CD14-positive monocyte (primary cell): ENCODE measurements around the gene CDC40. TPM values are rescaled to one million over a fixed set of nuclear protein-coding genes. Genes with fewer than 3 reads are reported as not detected.

ENCODE experiments used
- DNase-seq, 3 donors: peaks; one replicate each; pipeline ENCODE4 v3.0.0-alpha.2; 2011 to 2022
- H2AFZ ChIP-seq: 2 replicates; pipeline ENCODE4 v1.6.0; 2012; ENCODE audit warnings: mild to moderate bottlenecking, low read depth, low read length, inconsistent platforms; ENCODE audit not compliant: insufficient read depth, poor library complexity, severe bottlenecking
- H3K27ac ChIP-seq, 2 donors: 1 replicate in 1 of 2; 2 replicates in 1 of 2; pipeline ENCODE4 v1.5.1; 2012 to 2013; ENCODE audit warnings: low read length in 2 of 2, control low read depth in 1 of 2, inconsistent platforms in 1 of 2, low read depth in 1 of 2, mild to moderate bottlenecking in 1 of 2
- H3K27me3 ChIP-seq, 2 donors: one replicate each; pipeline versions ENCODE4 v1.6.0 to v1.6.1; 2011 to 2013; ENCODE audit warnings: low read length in 2 of 2; ENCODE audit not compliant: control insufficient read depth in 2 of 2, insufficient read depth in 2 of 2
- H3K36me3 ChIP-seq, 2 donors: replicated peaks in 1 of 2; 1 replicate in 1 of 2; 2 replicates in 1 of 2; pipeline versions ENCODE4 v1.5.1 to v1.6.1; 2012 to 2013; ENCODE audit warnings: low read length in 2 of 2, control low read depth in 1 of 2, inconsistent platforms in 1 of 2, mild to moderate bottlenecking in 1 of 2; ENCODE audit not compliant: insufficient read depth in 2 of 2, control insufficient read depth in 1 of 2
- H3K4me1 ChIP-seq, 2 donors: 1 replicate in 1 of 2; 2 replicates in 1 of 2; pipeline versions ENCODE4 v1.5.1 to v1.6.1; 2012 to 2013; ENCODE audit warnings: low read length in 2 of 2, control low read depth in 1 of 2, inconsistent platforms in 1 of 2, mild to moderate bottlenecking in 1 of 2, moderate library complexity in 1 of 2; ENCODE audit not compliant: insufficient read depth in 2 of 2, control insufficient read depth in 1 of 2
- H3K4me2 ChIP-seq: replicated peaks from 2 replicates; pipeline ENCODE3; 2012; ENCODE audit warnings: low read length, moderate library complexity, mild to moderate bottlenecking; ENCODE audit not compliant: poor library complexity, severe bottlenecking; ENCODE audit errors: extremely low read depth
- H3K4me3 ChIP-seq, 3 experiments: fragments of 200-600 bp in 1 of 3; sonication (generic) in 1 of 3; replicated peaks in 1 of 3; 1 replicate in 2 of 3; 2 replicates in 1 of 3; pipeline ENCODE4 v1.5.1; 2011 to 2013; ENCODE audit warnings: low read length in 3 of 3, mild to moderate bottlenecking in 3 of 3, control low read depth in 2 of 3, low read depth in 2 of 3, inconsistent platforms in 1 of 3, moderate library complexity in 1 of 3
- H3K79me2 ChIP-seq: 2 replicates; pipeline ENCODE4 v1.6.0; 2012; ENCODE audit warnings: mild to moderate bottlenecking, control low read depth, inconsistent platforms, low read length, moderate library complexity; ENCODE audit not compliant: insufficient read depth
- H3K9ac ChIP-seq: 2 replicates; pipeline ENCODE4 v1.6.0; 2017; ENCODE audit warnings: low read length, mild to moderate bottlenecking; ENCODE audit not compliant: insufficient read depth, poor library complexity, severe bottlenecking
- H3K9me3 ChIP-seq, 2 donors: replicated peaks in 1 of 2; 1 replicate in 1 of 2; 2 replicates in 1 of 2; pipeline versions ENCODE4 v1.5.1 to v1.6.1; 2012 to 2013; ENCODE audit warnings: low read length in 2 of 2, control low read depth in 1 of 2; ENCODE audit not compliant: control insufficient read depth in 1 of 2, insufficient read depth in 1 of 2
- H4K20me1 ChIP-seq: 2 replicates; pipeline ENCODE4 v1.6.0; 2012; ENCODE audit warnings: mild to moderate bottlenecking, low read length, control low read depth, moderate library complexity; ENCODE audit not compliant: insufficient read depth
- H3K27ac Mint-ChIP-seq, 7 donors: one replicate each; pipeline ENCODE4 v1.8.0; 2020; ENCODE audit warnings: mild to moderate bottlenecking in 7 of 7, mixed read lengths in 7 of 7, moderate library complexity in 6 of 7, inconsistent platforms in 2 of 7
- H3K27me3 Mint-ChIP-seq, 3 donors: one replicate each; pipeline ENCODE4 v1.8.0; 2021 to 2022; ENCODE audit warnings: low read depth in 3 of 3, mild to moderate bottlenecking in 3 of 3, mixed read lengths in 3 of 3, moderate library complexity in 3 of 3, inconsistent platforms in 1 of 3
- H3K36me3 Mint-ChIP-seq, 2 donors: one replicate each; pipeline ENCODE4 v1.8.0; 2020; ENCODE audit warnings: mixed read lengths in 2 of 2, inconsistent platforms in 1 of 2, mild to moderate bottlenecking in 1 of 2
- H3K4me1 Mint-ChIP-seq: one replicate; pipeline ENCODE4 v1.8.0; 2020; ENCODE audit warnings: mild to moderate bottlenecking, mixed read lengths
- H3K4me3 Mint-ChIP-seq, 2 donors: one replicate each; pipeline ENCODE4 v1.8.0; 2020; ENCODE audit warnings: mild to moderate bottlenecking in 2 of 2, mixed read lengths in 2 of 2, moderate library complexity in 1 of 2
- H3K9me3 Mint-ChIP-seq, 7 donors: one replicate each; pipeline ENCODE4 v1.8.0; 2020 to 2022; ENCODE audit warnings: mixed read lengths in 7 of 7, mild to moderate bottlenecking in 6 of 7, moderate library complexity in 6 of 7, inconsistent platforms in 2 of 7
- CTCF ChIP-seq: fragments of 200-600 bp; IDR thresholded peaks from one replicate; pipeline ENCODE4 v1.8.0; 2022; ENCODE audit warnings: antibody characterized with exemption, mild to moderate bottlenecking
- WGBS: methylation state at CpG from one replicate; pipeline ENCODE4 v1.1.5; 2013; ENCODE audit warnings: missing lambda C conversion rate; ENCODE audit not compliant: insufficient coverage; 5-methylcytosine and 5-hydroxymethylcytosine counted together
- intact Hi-C, 2 donors: fragments of 100-400 bp; cut with micrococcal nuclease; formaldehyde crosslinking; loops; one replicate each; pipeline versions ENCODE4 v1.15.0 to v1.15.1; 2023
- polyA plus RNA-seq, 3 donors: library from polyadenylated mRNA; depleted of rRNA in 1 of 3; unstranded in 2 of 3; stranded (reverse) in 1 of 3; fragments of 300-500 nt in 2 of 3; fragments of >200 nt in 1 of 3; fragmentation: Illumina TruSeq in 2 of 3; gene quantifications; 1 replicate in 2 of 3; 2 replicates in 1 of 3; pipeline ENCODE4 v1.2.3, GENCODE V29; 2012 to 2021

The CDC40 gene
- polyA plus RNA-seq, 3 donors = 13.6 to 26.4 (median 17.0) TPM

- Mint-ChIP-seq H3K4me1 (no peaks in the 10 kb centered on the region), H3K27me3 (no peaks in the 10 kb centered on the region)
Measured at GRCh38 chr6:110214338-110214737, 34.1 kb downstream of the CDC40 start.

GRCh38 chr6:110216140-110216539 is 35.9 kb downstream of the CDC40 start:
- Histone ChIP-seq H3K9me3 (no peaks in the 10 kb centered on the region), H3K4me2 (no peak overlapping the region), H3K9ac (no peak overlapping the region), H3K79me2 (no peaks in the 10 kb centered on the region), H3K4me1 (no peaks in the 10 kb centered on the region), H2AFZ (no peak overlapping the region), H3K36me3 (peaks cover 95 to 100% of the 10 kb centered on the region in 2 donors), H4K20me1 (peaks cover 6% of the 10 kb centered on the region), H3K4me3 (no peak overlapping the region), H3K27ac (no peak overlapping the region), H3K27me3 (no peaks in the 10 kb centered on the region)
- Mint-ChIP-seq H3K4me3 (no peak overlapping the region), H3K36me3 (peaks cover 79% of the 10 kb centered on the region in 2 donors), H3K9me3 (no peaks in the 10 kb centered on the region), H3K27ac (no peak overlapping the region), H3K27me3 (no peaks in the 10 kb centered on the region), H3K4me1 (no peaks in the 10 kb centered on the region)
- intact Hi-C loops = no loop called here
- no peak for DNase-seq
- WGBS = 100% methylated on average over 1 of the region's 5 CpGs
- TF ChIP-seq CTCF = no peak

More at GRCh38 chr6:110214338-110214737, 34.1 kb downstream of the CDC40 start:
- Mint-ChIP-seq H3K27ac (no peak overlapping the region), H3K9me3 (no peaks in the 10 kb centered on the region), H3K36me3 (peaks cover 79% of the 10 kb centered on the region in 2 donors), H3K4me3 (no peak overlapping the region)
- Histone ChIP-seq H3K9ac (no peak overlapping the region), H3K36me3 (peaks cover 96 to 98% of the 10 kb centered on the region in 2 donors), H4K20me1 (peaks cover 6% of the 10 kb centered on the region), H3K4me1 (no peaks in the 10 kb centered on the region), H3K27ac (no peak overlapping the region), H3K4me2 (no peak overlapping the region), H3K4me3 (no peak overlapping the region), H2AFZ (no peak overlapping the region), H3K27me3 (no peaks in the 10 kb centered on the region), H3K9me3 (no peaks in the 10 kb centered on the region), H3K79me2 (no peaks in the 10 kb centered on the region)
- intact Hi-C loops = no loop called here
- no peak for TF ChIP-seq CTCF
- 100% methylated on average over 1 of the region's 1 CpG for WGBS
- no peak for DNase-seq
